Raji (cell line): ENCODE results near the gene COA1.

Experiments used
- POLR2A ChIP-seq: IDR thresholded peaks from 2 replicates; pipeline ENCODE4 v1.6.1; 2011; ENCODE audit warnings: low read depth, low read length, control low read depth; ENCODE audit not compliant: insufficient read depth

The COA1 gene

DNA sequence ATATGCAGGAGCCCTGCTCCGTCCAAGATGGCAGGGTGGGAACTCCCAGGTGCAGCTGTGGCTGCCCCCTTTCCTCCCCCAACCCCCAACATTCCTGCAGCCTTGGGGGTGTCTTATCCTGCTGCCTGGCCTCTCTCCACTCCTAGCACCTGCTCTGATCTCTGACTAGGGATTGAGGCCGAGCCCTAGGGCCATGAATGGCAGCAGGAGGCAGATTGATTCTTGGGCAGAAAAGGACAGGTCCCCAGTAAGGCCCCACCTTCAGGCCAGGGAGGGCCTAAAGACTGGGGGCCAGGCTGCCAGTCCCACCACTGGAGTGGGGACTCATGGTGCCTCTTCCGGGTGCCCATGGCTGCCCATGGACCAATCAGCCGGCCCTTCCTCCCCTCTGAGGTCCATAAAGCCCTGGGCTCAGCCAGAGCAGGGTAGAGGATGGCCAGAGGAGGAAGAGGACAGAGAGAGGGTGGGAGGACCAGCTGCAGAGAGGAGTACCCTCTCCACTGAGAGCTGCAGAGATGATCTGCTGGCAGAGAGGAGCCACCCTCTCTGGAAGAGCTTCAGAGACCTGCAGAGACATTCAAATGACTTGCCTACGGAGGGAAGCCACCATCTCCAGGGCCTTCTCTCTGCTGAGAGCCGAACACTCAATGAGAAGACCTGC, 8.3 kb upstream of the COA1 start:
- no peak for TF ChIP-seq POLR2A

GRCh38 chr7:43735802-43736603, 6.7 kb upstream of the COA1 start:
- TF ChIP-seq POLR2A, result no peak

DNA sequence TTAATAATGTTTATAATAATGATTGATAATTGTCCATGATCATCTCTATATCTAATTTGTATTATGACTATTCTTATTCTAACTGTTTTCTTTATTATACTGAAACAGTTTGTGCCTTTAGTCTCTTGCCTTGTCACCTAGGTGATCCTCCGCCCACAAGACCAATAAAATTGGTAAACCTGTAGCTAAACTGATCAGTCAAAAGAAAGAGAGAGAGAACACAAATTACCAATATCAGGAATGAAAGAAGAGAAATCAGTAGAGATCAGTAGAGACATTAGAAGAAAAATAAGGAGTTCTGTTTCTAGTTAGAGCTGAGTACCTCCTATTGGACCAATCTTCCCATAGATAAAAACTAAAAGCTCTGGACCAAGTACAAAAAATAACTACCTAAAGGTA, 6.1 kb upstream of the COA1 start:
- no peak for TF ChIP-seq POLR2A

- no peak for TF ChIP-seq POLR2A
These were observed 563 bp upstream of the COA1 start for GRCh38 chr7:43729924-43730248.

- TF ChIP-seq POLR2A, result no peak
These were observed 1.8 kb downstream of the COA1 start for GRCh38 chr7:43727494-43727893.

DNA sequence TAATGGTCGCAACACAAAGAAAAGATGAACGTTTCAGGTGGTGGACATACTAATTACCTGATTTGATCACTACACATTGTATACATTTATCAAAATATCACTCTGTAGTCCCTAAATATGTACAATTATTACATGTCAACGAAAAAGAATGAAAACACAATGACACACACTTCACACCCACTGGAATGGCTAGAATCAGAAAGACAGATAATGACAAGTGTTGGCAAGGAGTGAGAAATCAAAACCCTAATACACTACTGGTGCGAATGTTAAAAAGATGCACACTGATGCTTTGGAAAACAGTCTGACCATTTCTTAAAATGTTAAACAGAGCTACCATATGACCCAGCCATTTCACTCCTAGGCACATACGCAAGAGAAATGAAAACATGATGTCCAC, 2.3 kb downstream of the COA1 start:
- no peak for TF ChIP-seq POLR2A

GRCh38 chr7:43726466-43726865, 2.9 kb downstream of the COA1 start:
- TF ChIP-seq POLR2A, result no peak

GRCh38 chr7:43725251-43725650, 4.1 kb downstream of the COA1 start:
- TF ChIP-seq POLR2A, result no peak

DNA sequence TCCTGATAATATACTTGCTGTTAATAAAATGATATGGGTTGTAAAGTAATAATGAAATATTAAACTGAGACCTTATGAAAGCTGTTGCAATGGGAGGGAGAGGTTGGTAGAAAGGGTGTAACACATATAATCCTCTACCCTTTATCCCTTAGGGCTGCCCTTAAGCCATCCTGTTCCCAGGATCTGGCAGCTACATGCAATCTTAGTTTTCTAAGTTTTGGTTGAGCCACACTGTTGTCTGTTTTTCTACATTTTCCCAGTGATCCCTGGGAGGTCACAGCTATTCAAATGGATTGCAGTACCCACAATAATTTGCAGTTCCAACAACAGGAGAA, 6.3 kb downstream of the COA1 start:
- TF ChIP-seq POLR2A, result no peak

DNA sequence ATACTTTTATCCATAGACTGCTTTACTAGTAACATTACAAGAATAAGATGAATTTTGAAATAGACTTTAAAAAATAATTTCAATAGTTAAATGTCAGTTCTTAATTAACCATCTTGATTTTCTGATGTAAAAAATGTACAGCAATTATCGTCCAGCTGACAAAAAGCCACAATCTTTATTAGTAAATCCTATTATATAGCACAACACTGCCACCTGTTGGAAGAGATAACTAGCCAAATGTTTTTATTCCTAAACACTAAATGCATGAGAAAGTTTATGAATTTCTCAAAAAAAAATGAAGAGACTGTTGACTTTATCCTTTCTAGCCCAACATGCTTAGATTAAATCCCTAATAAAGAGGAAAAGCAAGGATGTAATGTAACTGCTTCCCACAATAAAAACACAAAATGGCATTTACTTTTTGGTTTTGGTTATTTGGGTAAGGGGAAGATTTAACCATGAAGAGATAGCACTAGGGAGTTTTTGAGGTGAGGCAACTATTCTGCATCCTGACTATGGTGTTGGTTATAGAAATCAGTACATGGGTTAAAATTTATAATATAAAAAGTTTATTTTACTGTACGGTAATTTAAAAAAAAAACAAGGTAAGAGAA, 8.0 kb downstream of the COA1 start:
- no peak for TF ChIP-seq POLR2A

GRCh38 chr7:43716598-43716997, 12.7 kb downstream of the COA1 start:
- no peak for TF ChIP-seq POLR2A

DNA sequence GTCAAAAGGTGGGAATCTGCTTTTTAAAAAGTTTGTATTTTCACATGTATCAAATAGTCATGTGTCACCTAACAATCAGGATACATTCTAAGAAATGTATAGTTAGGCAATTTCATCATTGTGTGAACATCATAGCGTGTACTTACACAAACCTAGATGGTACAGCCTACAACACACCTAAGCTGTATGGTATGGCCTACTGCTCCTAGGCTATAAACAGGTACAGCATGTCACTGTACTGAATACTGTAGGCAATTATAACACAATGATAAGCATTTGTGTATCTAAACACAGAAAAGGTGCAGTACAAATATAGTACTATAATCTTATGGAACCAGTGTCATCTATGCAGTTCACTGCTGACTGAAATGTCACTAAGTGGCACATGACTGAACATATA, 17.8 kb downstream of the COA1 start:
- no peak for TF ChIP-seq POLR2A

GRCh38 chr7:43703573-43703972, 25.8 kb downstream of the COA1 start:
- TF ChIP-seq POLR2A, result no peak

- TF ChIP-seq POLR2A, result no peak
These were observed 26.3 kb downstream of the COA1 start for GRCh38 chr7:43702974-43703373.

DNA sequence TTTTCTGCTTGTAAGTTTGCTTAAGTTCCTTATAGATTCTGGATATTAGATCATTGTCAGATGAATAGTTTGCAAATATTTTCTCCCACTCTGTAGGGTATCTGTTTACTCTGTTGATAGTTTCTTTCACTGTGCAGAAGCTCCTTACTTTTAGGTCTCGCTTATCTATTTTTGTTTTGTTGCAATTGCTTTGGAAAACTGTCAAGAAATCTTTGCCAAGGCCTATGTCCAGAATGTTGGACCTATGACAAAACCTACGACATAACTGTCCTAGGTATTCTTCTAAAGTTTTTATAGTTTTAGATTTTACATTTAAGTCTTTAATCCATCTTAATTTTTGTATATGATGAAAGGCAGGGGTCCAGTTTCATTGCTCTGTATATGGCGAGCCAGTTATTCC, 27.4 kb downstream of the COA1 start:
- TF ChIP-seq POLR2A, result no peak

- TF ChIP-seq POLR2A, result no peak
These were observed 27.8 kb downstream of the COA1 start for GRCh38 chr7:43701500-43701854.
